GM12891 (cell line): Measurements from ENCODE around the gene PLXND1.
"Not testable (repeated sequence)": the region's sequence is repeated elsewhere in the genome, so short reads cannot be mapped to it uniquely, and the experiment has no call there.

ENCODE experiments used
- POLR2A ChIP-seq: IDR thresholded peaks from 2 replicates; pipeline ENCODE4 v1.6.1; 2011; ENCODE audit warnings: low read depth, low read length, control low read depth
- POLR2AphosphoS5 ChIP-seq: IDR thresholded peaks from 2 replicates; pipeline ENCODE4 v1.6.1; 2011; ENCODE audit warnings: low read depth, low read length, control low read depth
- TAF1 ChIP-seq: IDR thresholded peaks from 2 replicates; pipeline ENCODE4 v1.6.1; 2011; ENCODE audit warnings: low read depth, low read length, control low read depth

DNA sequence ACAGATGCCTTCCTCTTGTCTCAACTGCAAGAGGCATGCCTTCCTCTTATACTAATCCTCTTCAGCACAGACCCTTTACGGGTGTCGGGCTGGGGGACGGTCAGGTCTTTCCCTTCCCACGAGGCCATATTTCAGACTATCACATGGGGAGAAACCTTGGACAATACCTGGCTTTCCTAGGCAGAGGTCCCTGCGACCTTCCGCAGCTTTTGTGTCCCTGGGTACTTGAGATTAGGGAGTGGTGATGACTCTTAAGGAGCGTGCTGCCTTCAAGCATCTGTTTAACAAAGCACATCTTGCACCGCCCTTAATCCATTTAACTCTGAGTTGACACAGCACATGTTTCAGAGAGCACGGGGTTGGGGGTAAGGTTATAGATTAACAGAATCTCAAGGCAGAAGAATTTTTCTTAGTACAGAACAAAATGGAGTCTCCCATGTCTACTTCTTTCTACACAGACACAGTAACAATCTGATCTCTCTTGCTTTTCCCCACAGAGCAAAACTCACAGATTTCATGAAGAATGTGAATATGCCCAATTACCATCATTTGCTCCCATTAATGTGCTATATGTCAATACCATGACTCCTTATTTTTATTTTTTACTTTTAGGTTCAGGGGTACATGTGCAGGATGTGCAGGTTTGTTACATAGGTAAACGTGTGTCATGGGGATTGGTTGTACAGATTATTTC is 35.2 kb upstream of the PLXND1 start:
- TF ChIP-seq POLR2AphosphoS5, POLR2A, TAF1: not testable (repeated sequence)
